A549 (cell line): Measurements from ENCODE around the gene SLC24A4. TPM values are rescaled to one million over a fixed set of nuclear protein-coding genes. Genes with fewer than 3 reads are reported as not detected.

Experiments used
- ATAC-seq, 2 experiments: fragments of 200-7000 bp in 1 of 2; fragments of >200 bp in 1 of 2; cut with Nextera tagmentation in 1 of 2; cut with Tn5 transposase in 1 of 2; 3 replicates each; pipeline versions ENCODE4 v1.8.0 to v1.9.1; 2018 to 2020; ENCODE audit warnings: mild to moderate bottlenecking in 1 of 2, moderate library complexity in 1 of 2
- CTCF ChIA-PET: fragments of 300-600 bp; sonication (Branson Sonifier 250); formaldehyde crosslinking; extraction: SDS; loops from one replicate; lab custom pipeline; 2021; ENCODE audit warnings: antibody characterized with exemption, inconsistent platforms; lab: Yijun Ruan, JAX
- POLR2A ChIA-PET: fragments of 350-600 bp; formaldehyde crosslinking; extraction: SDS; loops from one replicate; lab custom pipeline; 2021; ENCODE audit warnings: antibody characterized with exemption, inconsistent platforms; lab: Yijun Ruan, JAX
- DNase-seq, 2 experiments: peaks; one replicate each; pipeline versions ENCODE4 v3.0.0 to v3.0.0-alpha.2; 2011 to 2016; ENCODE audit warnings: low read depth in 1 of 2, low spot score in 1 of 2
- FAIRE-seq: peaks from 2 replicates; lab custom pipeline; 2011; peaks lifted over from hg19 to GRCh38; lab: Jason Lieb, UNC
- H3K27ac ChIP-seq, 2 experiments: fragments of >200 bp; sonication (Bioruptor Twin); formaldehyde crosslinking; 3 replicates each; pipeline ENCODE4 v1.5.1; 2016 to 2017
- H3K4me1 ChIP-seq: fragments of >200 bp; sonication (Bioruptor Twin); formaldehyde crosslinking; 3 replicates; pipeline ENCODE4 v1.6.1; 2016
- H3K4me2 ChIP-seq: fragments of >200 bp; sonication (Bioruptor Twin); formaldehyde crosslinking; 3 replicates; pipeline ENCODE4 v1.6.1; 2016
- H3K4me3 ChIP-seq: fragments of >200 bp; sonication (Bioruptor Twin); formaldehyde crosslinking; 3 replicates; pipeline ENCODE4 v1.5.1; 2016
- H3K9me3 ChIP-seq: fragments of >200 bp; sonication (Bioruptor Twin); formaldehyde crosslinking; 3 replicates; pipeline ENCODE4 v1.6.1; 2016
- CBX8 ChIP-seq: fragments of 200-600 bp; sonication (generic); IDR thresholded peaks from 2 replicates; pipeline ENCODE4 v1.6.1; 2016
- CEBPB ChIP-seq, 2 experiments: fragments of >200 bp in 1 of 2; sonication (Bioruptor Twin) in 1 of 2; formaldehyde crosslinking in 1 of 2; IDR thresholded peaks; 2 replicates each; pipeline ENCODE4 v1.6.1; 2012 to 2016
- CHD2 ChIP-seq: fragments of 150-350 bp; IDR thresholded peaks from 2 replicates; pipeline ENCODE4 v1.6.1; 2014; ENCODE audit warnings: low read length; ENCODE audit not compliant: partially characterized antibody
- CHD4 ChIP-seq: fragments of 200-600 bp; sonication (generic); IDR thresholded peaks from 2 replicates; pipeline ENCODE4 v1.6.1; 2016; ENCODE audit warnings: antibody characterized with exemption, mild to moderate bottlenecking, borderline replicate concordance
- CTCF ChIP-seq: fragments of >200 bp; sonication (Bioruptor Twin); formaldehyde crosslinking; IDR thresholded peaks from 3 replicates; pipeline ENCODE4 v1.5.1; 2016
- ELK1 ChIP-seq: fragments of 150-350 bp; IDR thresholded peaks from 2 replicates; pipeline ENCODE4 v1.6.1; 2014; ENCODE audit warnings: low read depth, mild to moderate bottlenecking, low read length
- FOSL2 ChIP-seq, 2 experiments: fragments of 450-650 bp in 1 of 2; fragments of >200 bp in 1 of 2; sonication (Bioruptor Twin) in 1 of 2; formaldehyde crosslinking; IDR thresholded peaks; 2 replicates each; pipeline versions ENCODE4 v1.5.0 to v1.6.1; 2016 to 2020; ENCODE audit warnings: mild to moderate bottlenecking in 1 of 2, moderate library complexity in 1 of 2
- GATA3 ChIP-seq: IDR thresholded peaks from 2 replicates; pipeline ENCODE4 v1.6.1; 2012; ENCODE audit warnings: borderline replicate concordance
- HDAC2 ChIP-seq: fragments of 200-600 bp; sonication (generic); IDR thresholded peaks from 2 replicates; pipeline ENCODE4 v1.6.1; 2016
- HES2 ChIP-seq: fragments of >200 bp; sonication (Bioruptor Twin); formaldehyde crosslinking; IDR thresholded peaks from 2 replicates; pipeline ENCODE4 v1.6.1; 2016
- KDM1A ChIP-seq: fragments of 200-600 bp; sonication (generic); IDR thresholded peaks from 2 replicates; pipeline ENCODE4 v1.6.1; 2016; ENCODE audit warnings: low read depth, mild to moderate bottlenecking
- MAFK ChIP-seq: fragments of 450-650 bp; IDR thresholded peaks from 2 replicates; pipeline ENCODE4 v1.6.1; 2014; ENCODE audit not compliant: partially characterized antibody
- MAX ChIP-seq: IDR thresholded peaks from 2 replicates; pipeline ENCODE4 v1.6.1; 2012
- MYC ChIP-seq: IDR thresholded peaks from 2 replicates; pipeline ENCODE4 v1.6.1; 2012; ENCODE audit warnings: mild to moderate bottlenecking, inconsistent platforms, low read length, improper control_type of control experiment, borderline replicate concordance
- NPAS2 ChIP-seq: fragments of 250-450 bp; sonication (Bioruptor Pico); IDR thresholded peaks from 2 replicates; pipeline ENCODE4 v1.8.0; 2022; ENCODE audit warnings: mild to moderate bottlenecking, moderate library complexity, borderline replicate concordance
- POLR2AphosphoS2 ChIP-seq: conservative IDR thresholded peaks from 2 replicates; pipeline ENCODE4 v1.6.1; 2012; ENCODE audit warnings: low read length, improper control_type of control experiment, inconsistent platforms
- RAD21 ChIP-seq, 2 experiments: fragments of >200 bp in 1 of 2; sonication (Bioruptor Twin) in 1 of 2; formaldehyde crosslinking in 1 of 2; IDR thresholded peaks in 1 of 2; conservative IDR thresholded peaks in 1 of 2; 2 replicates in 1 of 2; 3 replicates in 1 of 2; pipeline ENCODE4 v1.6.1; 2012 to 2018; ENCODE audit warnings: inconsistent platforms in 1 of 2
- RNF2 ChIP-seq: fragments of 200-600 bp; sonication (generic); IDR thresholded peaks from 2 replicates; pipeline ENCODE4 v1.6.1; 2016; ENCODE audit warnings: low read depth, mild to moderate bottlenecking, antibody characterized with exemption, moderate library complexity, borderline replicate concordance
- SREBF2 ChIP-seq: fragments of 450-650 bp; IDR thresholded peaks from 2 replicates; pipeline ENCODE4 v1.6.1; 2014; ENCODE audit warnings: mild to moderate bottlenecking, moderate library complexity
- TFCP2L1 ChIP-seq: fragments of 250-450 bp; sonication (Bioruptor Pico); IDR thresholded peaks from 2 replicates; pipeline ENCODE4 v1.5.0; 2021; ENCODE audit warnings: mild to moderate bottlenecking
- USF2 ChIP-seq: fragments of 450-650 bp; IDR thresholded peaks from 2 replicates; pipeline ENCODE4 v1.6.1; 2014; ENCODE audit warnings: antibody characterized with exemption
- ZC3H11A ChIP-seq: fragments of 450-650 bp; IDR thresholded peaks from 2 replicates; pipeline ENCODE4 v1.6.1; 2014; ENCODE audit warnings: antibody characterized with exemption, mild to moderate bottlenecking
- ZFP36 ChIP-seq: fragments of 450-650 bp; IDR thresholded peaks from 2 replicates; pipeline ENCODE4 v1.6.1; 2014; ENCODE audit warnings: borderline replicate concordance; ENCODE audit not compliant: partially characterized antibody
- WGBS: methylation state at CpG from one replicate; pipeline ENCODE4 v1.1.6; 2017; ENCODE audit errors: missing lambda C conversion rate; 5-methylcytosine and 5-hydroxymethylcytosine counted together
- polyA plus RNA-seq, 4 experiments: library from polyadenylated mRNA; depleted of rRNA in 3 of 4; stranded (reverse); fragments of >200 nt; fragmentation: RNase III in 1 of 4; extraction: RNeasy Plus Mini Kit Qiagen cat#74134 plus additional on column Dnase treatment in 1 of 4; gene quantifications; 2 replicates in 3 of 4; 3 replicates in 1 of 4; pipeline ENCODE4 v1.2.3, GENCODE V29; 2011 to 2017
- TF ChIP-seq, protein P1 (sequence below): IDR thresholded peaks from 2 replicates; pipeline ENCODE4 v1.6.1; 2012; ENCODE audit warnings: low read depth, borderline replicate concordance
- TF ChIP-seq, protein P2 (sequence below): IDR thresholded peaks from 2 replicates; pipeline ENCODE4 v1.6.1; 2012
- TF ChIP-seq, protein P3 (sequence below): fragments of 250-450 bp; sonication (Bioruptor Pico); IDR thresholded peaks from 2 replicates; pipeline ENCODE4 v1.5.0; 2021; ENCODE audit warnings: mild to moderate bottlenecking, moderate library complexity, borderline replicate concordance

Gene SLC24A4
- polyA plus RNA-seq, 2 of the 4 experiments (the other 2 are of a cell fraction) = 0.05 to 0.19 TPM

DNA sequence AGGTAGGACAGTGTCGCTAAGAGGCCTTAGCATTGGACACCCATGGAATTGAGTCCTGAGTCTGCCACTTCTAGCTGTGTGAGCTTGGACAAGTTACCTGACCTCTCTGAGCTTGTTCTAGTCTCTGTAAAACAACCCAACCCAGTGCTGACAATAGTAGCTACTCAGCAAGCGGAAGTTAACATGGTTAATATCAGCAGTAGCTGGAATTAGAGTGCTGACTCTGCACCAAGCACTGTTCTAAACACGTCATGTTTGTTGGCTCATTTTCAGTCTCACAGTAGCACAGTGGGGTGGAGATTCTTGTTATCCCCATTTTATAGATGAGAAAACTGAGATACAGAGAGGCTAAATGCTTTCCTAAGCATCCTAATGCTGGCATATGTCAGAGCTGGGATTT is 143.1 kb downstream of the SLC24A4 start:
- TF ChIP-seq TFCP2L1 (CRISPR knock-in tag) (no peak), HES2 (no peak), MAFK (peak; percentile 6), CHD2 (no peak)
- CTCF ChIA-PET = interaction anchor here (2.5 to 3.9 kb wide), 2 partner anchors 10 to 15 kb away, joined by 7 to 27 read pairs; no protein-coding TSS in a partner anchor
- ATAC-seq (no peak), DNase-seq (no peak), FAIRE-seq (no peak)
- Histone ChIP-seq H3K4me2 (no peak overlapping the region), H3K4me3 (no peak overlapping the region), H3K4me1 (peaks cover 8% of the 10 kb centered on the region), H3K9me3 (peaks cover 17% of the 10 kb centered on the region), H3K27ac (no peak overlapping the region)
- 75% methylated on average over 3 of the region's 3 CpGs for WGBS
- POLR2A ChIA-PET = no interaction called here

DNA sequence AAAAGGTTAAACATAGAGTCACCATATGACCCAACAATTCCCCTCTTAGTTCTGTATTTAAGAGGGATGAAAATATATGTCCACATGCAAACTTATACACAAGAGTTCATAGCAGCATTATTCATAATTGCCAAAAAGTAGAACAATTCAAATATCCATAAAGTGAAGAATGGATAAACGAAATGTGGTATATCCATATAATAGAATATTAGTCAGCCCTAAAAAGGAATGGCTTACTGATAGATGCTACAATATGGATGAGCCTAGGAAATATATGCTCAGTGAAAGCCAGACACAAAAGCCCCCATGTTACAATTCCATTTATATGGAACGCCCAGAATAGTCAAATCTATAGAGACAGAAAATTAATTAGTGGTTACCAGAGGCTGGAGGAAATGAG is 146.6 kb downstream of the SLC24A4 start:
- CTCF ChIA-PET = no interaction called here
- POLR2A ChIA-PET = no interaction called here
- no peak overlapping the region for H3K27ac ChIP-seq
- H3K4me3 ChIP-seq = no peak overlapping the region
- no peak for DNase-seq
- ATAC-seq = no peak
- H3K9me3 ChIP-seq = peaks cover 17% of the 10 kb centered on the region
- TF ChIP-seq KDM1A (no peak), GATA3 (no peak), MAX (no peak), MYC (no peak), USF2 (no peak), CHD2 (no peak), NPAS2 (CRISPR knock-in tag) (no peak), RNF2 (no peak), CEBPB (IDR thresholded peaks at IDR 0.05) (no peak), POLR2AphosphoS2 (no peak)
- WGBS = 83% methylated on average over 2 of the region's 2 CpGs
- no peak overlapping the region for H3K4me2 ChIP-seq
- H3K4me1 ChIP-seq = peaks cover 42% of the 10 kb centered on the region
- no peak for FAIRE-seq

- Histone ChIP-seq H3K4me2 (0 out of 3 replicates have a peak overlapping the region, but pooled peaks have one; percentile 7), H3K9me3 (peaks cover 17% of the 10 kb centered on the region), H3K4me3 (no peak overlapping the region), H3K27ac (peak overlapping the region in 1 of 2 experiments; percentile 86; a peak in 4 of 6 replicates), H3K4me1 (peaks cover 42% of the 10 kb centered on the region)
- ChIA-PET POLR2A (no interaction called here), CTCF (interaction anchor here (1.5 kb wide), 1 partner anchor 11 kb away, joined by 4 read pairs; no protein-coding TSS in a partner anchor)
- DNase-seq = peak in 1 of 2 experiments; percentile 50
- ATAC-seq = no peak
- no peak for FAIRE-seq
- WGBS = 94% methylated on average over 3 of the region's 3 CpGs
- TF ChIP-seq ELK1 (no peak), CTCF (no peak), KDM1A (no peak), RAD21 (conservative IDR thresholded peaks at IDR 0.05 in 1 of 2, IDR thresholded peaks at IDR 0.05 in 1 of 2) (no peak), GATA3 (no peak), ZFP36 (no peak), CHD4 (no peak), CHD2 (no peak), SREBF2 (no peak), FOSL2 (IDR thresholded peaks at IDR 0.05) (no peak), FOSL2 (CRISPR knock-in tag; IDR thresholded peaks at IDR 0.05) (no peak), HDAC2 (no peak), ZC3H11A (no peak), CBX8 (no peak)
- TF ChIP-seq, protein P1, sequence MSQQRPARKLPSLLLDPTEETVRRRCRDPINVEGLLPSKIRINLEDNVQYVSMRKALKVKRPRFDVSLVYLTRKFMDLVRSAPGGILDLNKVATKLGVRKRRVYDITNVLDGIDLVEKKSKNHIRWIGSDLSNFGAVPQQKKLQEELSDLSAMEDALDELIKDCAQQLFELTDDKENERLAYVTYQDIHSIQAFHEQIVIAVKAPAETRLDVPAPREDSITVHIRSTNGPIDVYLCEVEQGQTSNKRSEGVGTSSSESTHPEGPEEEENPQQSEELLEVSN = no peak
- TF ChIP-seq, protein P2, sequence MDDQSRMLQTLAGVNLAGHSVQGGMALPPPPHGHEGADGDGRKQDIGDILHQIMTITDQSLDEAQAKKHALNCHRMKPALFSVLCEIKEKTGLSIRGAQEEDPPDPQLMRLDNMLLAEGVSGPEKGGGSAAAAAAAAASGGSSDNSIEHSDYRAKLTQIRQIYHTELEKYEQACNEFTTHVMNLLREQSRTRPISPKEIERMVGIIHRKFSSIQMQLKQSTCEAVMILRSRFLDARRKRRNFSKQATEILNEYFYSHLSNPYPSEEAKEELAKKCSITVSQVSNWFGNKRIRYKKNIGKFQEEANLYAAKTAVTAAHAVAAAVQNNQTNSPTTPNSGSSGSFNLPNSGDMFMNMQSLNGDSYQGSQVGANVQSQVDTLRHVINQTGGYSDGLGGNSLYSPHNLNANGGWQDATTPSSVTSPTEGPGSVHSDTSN = no peak
- TF ChIP-seq, protein P3, sequence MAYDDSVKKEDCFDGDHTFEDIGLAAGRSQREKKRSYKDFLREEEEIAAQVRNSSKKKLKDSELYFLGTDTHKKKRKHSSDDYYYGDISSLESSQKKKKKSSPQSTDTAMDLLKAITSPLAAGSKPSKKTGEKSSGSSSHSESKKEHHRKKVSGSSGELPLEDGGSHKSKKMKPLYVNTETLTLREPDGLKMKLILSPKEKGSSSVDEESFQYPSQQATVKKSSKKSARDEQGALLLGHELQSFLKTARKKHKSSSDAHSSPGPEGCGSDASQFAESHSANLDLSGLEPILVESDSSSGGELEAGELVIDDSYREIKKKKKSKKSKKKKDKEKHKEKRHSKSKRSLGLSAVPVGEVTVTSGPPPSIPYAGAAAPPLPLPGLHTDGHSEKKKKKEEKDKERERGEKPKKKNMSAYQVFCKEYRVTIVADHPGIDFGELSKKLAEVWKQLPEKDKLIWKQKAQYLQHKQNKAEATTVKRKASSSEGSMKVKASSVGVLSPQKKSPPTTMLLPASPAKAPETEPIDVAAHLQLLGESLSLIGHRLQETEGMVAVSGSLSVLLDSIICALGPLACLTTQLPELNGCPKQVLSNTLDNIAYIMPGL = no peak
These were observed 147.2 kb downstream of the SLC24A4 start for GRCh38 chr14:92470215-92470614.
